HepG2 (cell line): Measurements from ENCODE around the gene ELOVL2. TPM values are rescaled to one million over a fixed set of nuclear protein-coding genes. Genes with fewer than 3 reads are reported as not detected.

Source experiments
- ATF5 ChIP-seq: sonication (generic); formaldehyde crosslinking; IDR thresholded peaks from 2 replicates; pipeline ENCODE4 v1.4.0; 2020; ENCODE audit warnings: mild to moderate bottlenecking, low read depth, missing genetic modification reagents
- FOXM1 ChIP-seq: sonication (generic); formaldehyde crosslinking; IDR thresholded peaks from 2 replicates; pipeline ENCODE4 v1.5.0; 2020; ENCODE audit warnings: missing genetic modification reagents
- GABPA ChIP-seq, 2 experiments: IDR thresholded peaks; 2 replicates each; pipeline ENCODE4 v1.6.1; 2011 to 2016; ENCODE audit warnings: low read depth in 2 of 2, low read length in 1 of 2, missing biosample characterization in 1 of 2, missing genetic modification characterization in 1 of 2
- HNF4G ChIP-seq, 2 experiments: sonication (generic) in 1 of 2; formaldehyde crosslinking in 1 of 2; IDR thresholded peaks; 2 replicates each; pipeline versions ENCODE4 v1.4.0 to v1.6.1; 2011 to 2020; ENCODE audit warnings: borderline replicate concordance in 2 of 2, low read depth in 2 of 2, mild to moderate bottlenecking in 2 of 2, low read length in 1 of 2, missing genetic modification reagents in 1 of 2, moderate library complexity in 1 of 2
- IKZF4 ChIP-seq: sonication (generic); formaldehyde crosslinking; IDR thresholded peaks from 2 replicates; pipeline ENCODE4 v1.5.1; 2020; ENCODE audit warnings: borderline replicate concordance, mild to moderate bottlenecking, low read depth, missing genetic modification reagents; ENCODE audit errors: not compliant biosample characterization
- PCBP2 ChIP-seq: fragments of 200-400 bp; formaldehyde crosslinking; optimal IDR thresholded peaks from 2 replicates; pipeline ENCODE3; 2018; ENCODE audit warnings: low read length, low read depth; ENCODE audit not compliant: poor library complexity, severe bottlenecking
- RAD21 ChIP-seq: fragments of 450-650 bp; formaldehyde crosslinking; IDR thresholded peaks from 2 replicates; pipeline ENCODE4 v1.5.0; 2020; ENCODE audit warnings: mild to moderate bottlenecking
- SAP130 ChIP-seq: IDR thresholded peaks from 2 replicates; pipeline ENCODE4 v1.6.1; 2016; ENCODE audit warnings: low read depth
- SRY ChIP-seq: sonication (generic); formaldehyde crosslinking; IDR thresholded peaks from 2 replicates; pipeline ENCODE4 v1.8.0; 2022; ENCODE audit warnings: mild to moderate bottlenecking, missing genetic modification reagents
- TBL1XR1 ChIP-seq: fragments of 150-350 bp; IDR thresholded peaks from 2 replicates; pipeline ENCODE4 v1.6.1; 2014; ENCODE audit warnings: borderline replicate concordance, low read length; ENCODE audit not compliant: partially characterized antibody
- ZNF142 ChIP-seq: sonication (generic); formaldehyde crosslinking; IDR thresholded peaks from 2 replicates; pipeline ENCODE4 v1.4.0; 2020; ENCODE audit warnings: missing genetic modification reagents
- ZNF350 ChIP-seq: sonication (generic); formaldehyde crosslinking; IDR thresholded peaks from 2 replicates; pipeline ENCODE4 v1.4.0; 2020; ENCODE audit warnings: mild to moderate bottlenecking, low read depth, missing genetic modification reagents, borderline replicate concordance
- ZNF468 ChIP-seq: sonication (generic); formaldehyde crosslinking; IDR thresholded peaks from 2 replicates; pipeline ENCODE4 v1.8.0; 2022; ENCODE audit warnings: mild to moderate bottlenecking, moderate library complexity, missing genetic modification reagents
- ZNF605 ChIP-seq: sonication (generic); formaldehyde crosslinking; IDR thresholded peaks from 2 replicates; pipeline ENCODE4 v1.8.0; 2022; ENCODE audit warnings: mild to moderate bottlenecking, missing genetic modification reagents
- ZNF703 ChIP-seq: sonication (generic); formaldehyde crosslinking; IDR thresholded peaks from 2 replicates; pipeline ENCODE4 v1.5.1; 2020; ENCODE audit warnings: missing genetic modification reagents, mild to moderate bottlenecking, moderate library complexity, borderline replicate concordance
- ZNF768 ChIP-seq: sonication (generic); formaldehyde crosslinking; IDR thresholded peaks from 2 replicates; pipeline ENCODE4 v1.4.0; 2020; ENCODE audit warnings: missing genetic modification reagents
- ZSCAN21 ChIP-seq: sonication (generic); formaldehyde crosslinking; IDR thresholded peaks from 2 replicates; pipeline ENCODE4 v1.8.0; 2022; ENCODE audit warnings: mild to moderate bottlenecking, missing genetic modification reagents, moderate library complexity, borderline replicate concordance
- ZSCAN31 ChIP-seq: sonication (generic); formaldehyde crosslinking; IDR thresholded peaks from 2 replicates; pipeline ENCODE4 v1.5.0; 2020; ENCODE audit warnings: low read depth, mild to moderate bottlenecking, missing genetic modification reagents
- polyA plus RNA-seq, 8 experiments: library from polyadenylated mRNA; depleted of rRNA in 3 of 8; stranded (reverse) in 7 of 8; unstranded in 1 of 8; fragments of >200 nt; fragmentation: Illumina TruSeq in 4 of 8; extraction: Trizol in 4 of 8; gene quantifications; 2 replicates each; pipeline versions ENCODE4 v1.2.1 to v1.2.3, GENCODE V29; 2011 to 2016; ENCODE audit warnings: low read depth in 4 of 8, missing spikeins in 1 of 8, mixed read lengths in 1 of 8; ENCODE audit not compliant: insufficient read depth in 1 of 8
- total RNA-seq, 5 experiments: library from RNA; depleted of rRNA; stranded (reverse); fragments of >200 nt; fragmentation: Illumina TruSeq; extraction: Trizol; gene quantifications; 2 replicates each; pipeline ENCODE4 v1.2.3, GENCODE V29; 2016; ENCODE audit warnings: low read depth in 1 of 5
- TF ChIP-seq, protein P1 (sequence below): sonication (generic); formaldehyde crosslinking; IDR thresholded peaks from 2 replicates; pipeline ENCODE4; 2020; ENCODE audit warnings: missing genetic modification reagents, mild to moderate bottlenecking, borderline replicate concordance

ELOVL2 gene
- total and polyA plus RNA-seq, 2 of the 13 experiments (the other 11 are each of a cell fraction or from before 2014, with no cell fraction given): 43.6 to 65.4 TPM

DNA sequence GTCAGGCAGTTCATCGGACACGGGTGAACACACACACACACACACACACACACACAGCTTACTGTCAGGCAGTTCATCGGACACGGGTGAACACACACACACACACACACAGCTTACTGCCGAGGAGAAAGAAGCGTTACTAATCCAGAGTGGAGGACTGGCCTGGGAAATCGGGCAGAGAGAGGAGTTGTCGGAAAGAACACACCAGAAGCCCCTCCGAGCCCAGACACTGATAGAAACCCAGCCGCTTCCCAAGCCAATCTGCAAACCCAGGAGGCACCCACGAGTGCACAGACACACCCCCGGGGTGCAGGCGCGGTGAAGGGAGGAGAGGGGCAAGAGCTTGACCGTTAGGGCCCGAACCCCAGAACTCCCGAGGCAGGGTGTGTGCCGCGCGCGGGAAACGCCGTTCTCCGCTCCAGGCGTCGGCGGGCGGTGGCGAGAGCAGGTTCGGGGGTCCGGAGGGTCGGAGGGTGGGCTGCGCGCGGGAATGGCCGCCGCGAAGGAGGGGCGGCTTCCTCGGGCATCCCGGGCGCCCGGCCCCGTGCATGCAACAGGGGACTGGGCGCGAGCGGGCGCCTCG lies 636 bp downstream of the ELOVL2 start (continued):
- no peak for TF ChIP-seq GABPA (IDR thresholded peaks at IDR 0.05; ENCODE audit: low read depth, low read length)
- no peak for TF ChIP-seq GABPA (CRISPR knock-in tag; IDR thresholded peaks at IDR 0.05; ENCODE audit: low read depth)
- TF ChIP-seq ZNF350 (CRISPR knock-in tag): 0 out of 2 replicates have a peak, but pooled peaks have one; percentile 35
- TF ChIP-seq ZNF142: no peak
- peak; percentile 28; the same call in 1 of the 2 replicates for TF ChIP-seq ZNF768 (CRISPR knock-in tag)
- peak; percentile 44; the same call in 1 of the 2 replicates for TF ChIP-seq ZNF703 (CRISPR knock-in tag)
- TF ChIP-seq ZNF605 (CRISPR knock-in tag): peak; percentile 66; the same call in 1 of the 2 replicates
- TF ChIP-seq RAD21 (CRISPR knock-in tag): 0 out of 2 replicates have a peak, but pooled peaks have one; percentile 5
- no peak for TF ChIP-seq IKZF4 (CRISPR knock-in tag)
- TF ChIP-seq ZSCAN21 (CRISPR knock-in tag): peak; percentile 50; the same call in 1 of the 2 replicates
- peak; percentile 45; the same call in 1 of the 2 replicates for TF ChIP-seq ZSCAN31
- no peak for TF ChIP-seq PCBP2
- TF ChIP-seq ATF5: no peak
- TF ChIP-seq SRY (CRISPR knock-in tag): 0 out of 2 replicates have a peak, but pooled peaks have one; percentile 0
- no peak for TF ChIP-seq HNF4G (IDR thresholded peaks at IDR 0.05; ENCODE audit: borderline replicate concordance, low read depth, low read length)
- TF ChIP-seq HNF4G (CRISPR knock-in tag; IDR thresholded peaks at IDR 0.05; ENCODE audit: borderline replicate concordance, low read depth): no peak
- TF ChIP-seq TBL1XR1: no peak
- TF ChIP-seq SAP130 (CRISPR knock-in tag): peak; percentile 27
- TF ChIP-seq, protein P1, sequence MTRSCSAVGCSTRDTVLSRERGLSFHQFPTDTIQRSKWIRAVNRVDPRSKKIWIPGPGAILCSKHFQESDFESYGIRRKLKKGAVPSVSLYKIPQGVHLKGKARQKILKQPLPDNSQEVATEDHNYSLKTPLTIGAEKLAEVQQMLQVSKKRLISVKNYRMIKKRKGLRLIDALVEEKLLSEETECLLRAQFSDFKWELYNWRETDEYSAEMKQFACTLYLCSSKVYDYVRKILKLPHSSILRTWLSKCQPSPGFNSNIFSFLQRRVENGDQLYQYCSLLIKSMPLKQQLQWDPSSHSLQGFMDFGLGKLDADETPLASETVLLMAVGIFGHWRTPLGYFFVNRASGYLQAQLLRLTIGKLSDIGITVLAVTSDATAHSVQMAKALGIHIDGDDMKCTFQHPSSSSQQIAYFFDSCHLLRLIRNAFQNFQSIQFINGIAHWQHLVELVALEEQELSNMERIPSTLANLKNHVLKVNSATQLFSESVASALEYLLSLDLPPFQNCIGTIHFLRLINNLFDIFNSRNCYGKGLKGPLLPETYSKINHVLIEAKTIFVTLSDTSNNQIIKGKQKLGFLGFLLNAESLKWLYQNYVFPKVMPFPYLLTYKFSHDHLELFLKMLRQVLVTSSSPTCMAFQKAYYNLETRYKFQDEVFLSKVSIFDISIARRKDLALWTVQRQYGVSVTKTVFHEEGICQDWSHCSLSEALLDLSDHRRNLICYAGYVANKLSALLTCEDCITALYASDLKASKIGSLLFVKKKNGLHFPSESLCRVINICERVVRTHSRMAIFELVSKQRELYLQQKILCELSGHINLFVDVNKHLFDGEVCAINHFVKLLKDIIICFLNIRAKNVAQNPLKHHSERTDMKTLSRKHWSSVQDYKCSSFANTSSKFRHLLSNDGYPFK (CRISPR knock-in tag): peak; percentile 45; the same call in 1 of the 2 replicates
- TF ChIP-seq ZNF468 (CRISPR knock-in tag): no peak
- TF ChIP-seq FOXM1: no peak
